Activated CD8-positive, alpha-beta memory T cell treated with anti-CD3 and anti-CD28 coated beads for 1 hour (primary cell): ENCODE data around the gene PREX1.

Experiments used
- DNase-seq, 2 donors: peaks; one replicate each; pipeline ENCODE4 v3.0.0-alpha.2; 2020; ENCODE audit warnings: low read depth in 1 of 2; ENCODE audit errors: extremely low read depth in 1 of 2

Gene PREX1

GRCh38 chr20:48667889-48668413 is 159.8 kb downstream of the PREX1 start:
- DNase-seq: no peak

GRCh38 chr20:48667481-48667880 is 160.3 kb downstream of the PREX1 start:
- no peak for DNase-seq

- no peak for DNase-seq
Measured at GRCh38 chr20:48665785-48666184, 162.0 kb downstream of the PREX1 start.

- DNase-seq: no peak
Measured at GRCh38 chr20:48662711-48663110, 165.1 kb downstream of the PREX1 start.

- no peak for DNase-seq
Measured at GRCh38 chr20:48661575-48662455, 166.0 kb downstream of the PREX1 start.

- DNase-seq: no peak
Measured at GRCh38 chr20:48660788-48661187, 167.0 kb downstream of the PREX1 start.

GRCh38 chr20:48659858-48660257 is 167.9 kb downstream of the PREX1 start:
- no peak for DNase-seq

GRCh38 chr20:48658505-48658904 is 169.3 kb downstream of the PREX1 start:
- no peak for DNase-seq

- no peak for DNase-seq
Measured at GRCh38 chr20:48658198-48658476, 169.7 kb downstream of the PREX1 start.

- peak; percentile 33 to 43 for DNase-seq
Measured at GRCh38 chr20:48657426-48658197, 170.2 kb downstream of the PREX1 start.

- no peak for DNase-seq
Measured at GRCh38 chr20:48656661-48657211, 171.1 kb downstream of the PREX1 start.

GRCh38 chr20:48656137-48656536 is 171.7 kb downstream of the PREX1 start:
- no peak for DNase-seq

GRCh38 chr20:48653706-48654051 is 174.1 kb downstream of the PREX1 start:
- no peak for DNase-seq

- no peak for DNase-seq
Measured at GRCh38 chr20:48652961-48653705, 174.7 kb downstream of the PREX1 start.

- no peak for DNase-seq
Measured at GRCh38 chr20:48651960-48652359, 175.8 kb downstream of the PREX1 start.

GRCh38 chr20:48651271-48651670 is 176.5 kb downstream of the PREX1 start:
- no peak for DNase-seq

- no peak for DNase-seq
Measured at GRCh38 chr20:48649868-48650267, 177.9 kb downstream of the PREX1 start.

GRCh38 chr20:48649104-48649626 is 178.6 kb downstream of the PREX1 start:
- no peak for DNase-seq

GRCh38 chr20:48648482-48649051 is 179.2 kb downstream of the PREX1 start:
- DNase-seq: no peak

GRCh38 chr20:48647858-48648257 is 179.9 kb downstream of the PREX1 start:
- DNase-seq: no peak

GRCh38 chr20:48645666-48646065 is 182.1 kb downstream of the PREX1 start:
- no peak for DNase-seq
